Glutamatergic neuron (in vitro differentiated cells): Measurements from ENCODE around the gene TSPAN1. TPM values are rescaled to one million over a fixed set of nuclear protein-coding genes. Genes with fewer than 3 reads are reported as not detected.

ENCODE experiments used
- DNase-seq: peaks from one replicate; pipeline ENCODE4 v3.0.0; 2022
- H3K27ac Mint-ChIP-seq: one replicate; pipeline ENCODE4 v1.8.0; 2020; ENCODE audit warnings: mild to moderate bottlenecking, mixed read lengths, inconsistent platforms; ENCODE audit not compliant: unreplicated experiment
- H3K27me3 Mint-ChIP-seq: one replicate; pipeline ENCODE4 v1.8.0; 2020; ENCODE audit warnings: mild to moderate bottlenecking, moderate library complexity, mixed read lengths, inconsistent platforms; ENCODE audit not compliant: unreplicated experiment
- H3K36me3 Mint-ChIP-seq: one replicate; pipeline ENCODE4 v1.8.0; 2020; ENCODE audit warnings: mild to moderate bottlenecking, mixed read lengths, inconsistent platforms; ENCODE audit not compliant: unreplicated experiment
- H3K4me1 Mint-ChIP-seq: one replicate; pipeline ENCODE4 v1.8.0; 2020; ENCODE audit warnings: mild to moderate bottlenecking, low read depth, mixed read lengths, inconsistent platforms; ENCODE audit not compliant: unreplicated experiment
- H3K4me3 Mint-ChIP-seq: one replicate; pipeline ENCODE4 v1.8.0; 2020; ENCODE audit warnings: mild to moderate bottlenecking, mixed read lengths, inconsistent platforms; ENCODE audit not compliant: unreplicated experiment
- H3K9me3 Mint-ChIP-seq: one replicate; pipeline ENCODE4 v1.8.0; 2020; ENCODE audit warnings: mild to moderate bottlenecking, moderate library complexity, mixed read lengths, inconsistent platforms; ENCODE audit not compliant: unreplicated experiment
- CTCF ChIP-seq: fragments of 200-600 bp; sonication (generic); IDR thresholded peaks from one replicate; pipeline ENCODE4 v1.5.0; 2021; ENCODE audit not compliant: partially characterized antibody, unreplicated experiment
- total RNA-seq: library from RNA; stranded (reverse); fragmentation: NEBNext Ultra II Directional; extraction: Animal tissue kit (Norgen Biotek cat#: 25700); gene quantifications from one replicate; pipeline ENCODE4 v1.2.1, GENCODE V29; 2021; ENCODE audit not compliant: unreplicated experiment

Gene TSPAN1
- total RNA-seq, 1 donor from 2014 or later = 2.3 TPM

- Mint-ChIP-seq H3K4me3 (peak overlapping the region; percentile 95), H3K4me1 (peaks cover 13% of the 10 kb centered on the region), H3K27ac (no peak overlapping the region), H3K36me3 (no peaks in the 10 kb centered on the region), H3K9me3 (peaks cover 18% of the 10 kb centered on the region), H3K27me3 (peaks cover 25% of the 10 kb centered on the region)
- no peak for DNase-seq
- no peak for TF ChIP-seq CTCF
Measured at GRCh38 chr1:46134660-46135331, 40.1 kb upstream of the TSPAN1 start.

- peaks cover 24% of the 10 kb centered on the region for H3K27me3 Mint-ChIP-seq
- H3K4me3 Mint-ChIP-seq = no peak overlapping the region
- TF ChIP-seq CTCF = no peak
- H3K36me3 Mint-ChIP-seq = no peaks in the 10 kb centered on the region
- H3K9me3 Mint-ChIP-seq = peaks cover 14% of the 10 kb centered on the region
- DNase-seq = no peak
- peak overlapping the region; percentile 82 for H3K27ac Mint-ChIP-seq
- peaks cover 13% of the 10 kb centered on the region for H3K4me1 Mint-ChIP-seq
Measured at GRCh38 chr1:46136711-46137110, 38.2 kb upstream of the TSPAN1 start.

GRCh38 chr1:46137916-46138315 lies 37.0 kb upstream of the TSPAN1 start:
- Mint-ChIP-seq H3K4me1 (peaks cover 13% of the 10 kb centered on the region), H3K9me3 (peaks cover 3% of the 10 kb centered on the region), H3K4me3 (no peak overlapping the region), H3K27me3 (peaks cover 16% of the 10 kb centered on the region), H3K36me3 (no peaks in the 10 kb centered on the region), H3K27ac (no peak overlapping the region)
- no peak for TF ChIP-seq CTCF
- DNase-seq = no peak

- Mint-ChIP-seq H3K9me3 (peaks cover 4% of the 10 kb centered on the region), H3K36me3 (no peaks in the 10 kb centered on the region), H3K4me1 (no peaks in the 10 kb centered on the region), H3K27me3 (no peaks in the 10 kb centered on the region), H3K4me3 (no peak overlapping the region), H3K27ac (no peak overlapping the region)
- DNase-seq = no peak
- no peak for TF ChIP-seq CTCF
Measured at GRCh38 chr1:46148318-46148717, 26.6 kb upstream of the TSPAN1 start.

- Mint-ChIP-seq H3K4me3 (no peak overlapping the region), H3K27ac (no peak overlapping the region), H3K27me3 (no peaks in the 10 kb centered on the region), H3K9me3 (peaks cover 4% of the 10 kb centered on the region), H3K4me1 (no peaks in the 10 kb centered on the region), H3K36me3 (no peaks in the 10 kb centered on the region)
- no peak for TF ChIP-seq CTCF
- DNase-seq = no peak
Measured at GRCh38 chr1:46150085-46150484, 24.8 kb upstream of the TSPAN1 start.
